ENCODE measurements around the gene LORICRIN. TPM values are rescaled to one million over a fixed set of nuclear protein-coding genes. Genes with fewer than 3 reads are reported as not detected.

Gene LORICRIN
- total and polyA plus RNA-seq, 8 donors = not detected

DNA sequence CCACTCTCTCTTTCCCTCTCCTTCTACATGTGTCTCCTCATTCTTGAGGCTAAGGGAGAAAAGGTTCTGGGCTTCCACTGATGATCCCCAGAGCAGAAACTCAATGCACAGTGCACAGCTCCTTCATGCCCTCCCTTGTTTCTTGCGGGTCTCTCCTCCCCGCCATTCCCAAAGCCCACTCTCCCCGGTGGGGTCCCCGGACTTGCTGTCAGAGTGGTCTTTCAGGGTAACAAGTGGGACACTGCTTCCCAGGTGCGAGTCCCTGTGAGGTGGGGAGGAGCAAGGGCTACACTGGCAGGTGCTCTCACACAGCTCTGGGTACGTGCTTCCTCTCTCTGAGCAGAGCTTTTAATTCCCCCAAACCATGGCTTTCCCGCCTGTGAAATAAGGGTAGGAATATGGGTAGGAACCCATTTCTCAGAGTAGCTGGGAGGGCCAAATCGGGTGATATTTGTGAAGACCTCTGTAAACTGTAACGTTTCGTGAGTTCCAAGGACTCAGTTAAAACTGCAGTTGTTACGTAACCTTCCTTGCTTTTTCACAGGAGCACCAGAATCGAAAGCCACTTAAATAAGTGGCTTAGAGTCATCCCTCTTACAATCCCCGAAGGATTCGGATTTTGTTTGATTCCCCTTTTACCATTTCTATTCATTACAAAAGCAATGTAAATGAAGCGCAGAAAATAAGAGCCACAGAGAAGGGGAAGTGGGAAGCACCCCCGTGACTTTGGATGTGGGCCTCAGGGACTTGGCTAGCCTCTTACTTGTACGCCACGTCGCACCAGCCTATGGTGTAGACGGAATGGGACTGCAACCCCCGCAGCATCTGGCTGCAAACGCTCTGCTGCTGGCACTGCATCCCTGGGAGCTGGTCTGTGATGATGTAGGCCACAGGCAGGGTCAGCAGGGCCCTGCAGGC is 47.1 kb downstream of the LORICRIN start:
- TF ChIP-seq, protein P1, sequence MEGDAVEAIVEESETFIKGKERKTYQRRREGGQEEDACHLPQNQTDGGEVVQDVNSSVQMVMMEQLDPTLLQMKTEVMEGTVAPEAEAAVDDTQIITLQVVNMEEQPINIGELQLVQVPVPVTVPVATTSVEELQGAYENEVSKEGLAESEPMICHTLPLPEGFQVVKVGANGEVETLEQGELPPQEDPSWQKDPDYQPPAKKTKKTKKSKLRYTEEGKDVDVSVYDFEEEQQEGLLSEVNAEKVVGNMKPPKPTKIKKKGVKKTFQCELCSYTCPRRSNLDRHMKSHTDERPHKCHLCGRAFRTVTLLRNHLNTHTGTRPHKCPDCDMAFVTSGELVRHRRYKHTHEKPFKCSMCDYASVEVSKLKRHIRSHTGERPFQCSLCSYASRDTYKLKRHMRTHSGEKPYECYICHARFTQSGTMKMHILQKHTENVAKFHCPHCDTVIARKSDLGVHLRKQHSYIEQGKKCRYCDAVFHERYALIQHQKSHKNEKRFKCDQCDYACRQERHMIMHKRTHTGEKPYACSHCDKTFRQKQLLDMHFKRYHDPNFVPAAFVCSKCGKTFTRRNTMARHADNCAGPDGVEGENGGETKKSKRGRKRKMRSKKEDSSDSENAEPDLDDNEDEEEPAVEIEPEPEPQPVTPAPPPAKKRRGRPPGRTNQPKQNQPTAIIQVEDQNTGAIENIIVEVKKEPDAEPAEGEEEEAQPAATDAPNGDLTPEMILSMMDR (IDR thresholded peaks at IDR 0.05) = no peak
- no peak overlapping the region for H3K27ac ChIP-seq
- H3K4me3 ChIP-seq = no peak overlapping the region
- H3K27me3 ChIP-seq = peaks cover 0 to 18% of the 10 kb centered on the region in 2 donors
- ATAC-seq = no peak
- H3K9me3 ChIP-seq = no peaks in the 10 kb centered on the region
- no peaks in the 10 kb centered on the region for H3K36me3 ChIP-seq
- no peak for DNase-seq
- intact Hi-C loops (cut with DNase I) = no loop called here
- H3K4me1 ChIP-seq = no peaks in the 10 kb centered on the region

DNA sequence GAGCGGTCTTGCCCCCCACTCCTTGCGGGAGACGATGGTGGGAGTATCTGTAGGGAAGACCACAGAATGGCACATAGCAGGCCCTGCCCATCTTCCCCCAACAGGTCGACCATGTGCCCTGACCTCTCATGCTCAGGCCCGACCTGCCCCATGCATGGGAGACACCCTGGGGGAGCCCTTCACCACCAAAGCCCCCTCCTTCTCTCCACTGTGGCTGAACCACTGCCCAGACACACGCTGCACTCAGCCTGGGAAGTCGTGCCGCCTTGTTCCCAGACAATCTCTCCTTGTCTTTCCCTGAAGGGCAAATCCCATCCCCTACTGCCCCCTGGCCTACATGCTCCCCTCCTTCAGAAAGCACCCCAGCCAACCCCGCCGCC is 47.7 kb downstream of the LORICRIN start:
- DNase-seq (no peak), ATAC-seq (no peak)
- no peak overlapping the region for H3K27ac ChIP-seq
- H3K36me3 ChIP-seq = no peaks in the 10 kb centered on the region
- intact Hi-C loops (cut with DNase I) = no loop called here
- H3K4me1 ChIP-seq = no peaks in the 10 kb centered on the region
- H3K4me3 ChIP-seq = no peak overlapping the region
- TF ChIP-seq, protein P1 (IDR thresholded peaks at IDR 0.05) = no peak
- peaks cover 0 to 18% of the 10 kb centered on the region in 2 donors for H3K27me3 ChIP-seq
- H3K9me3 ChIP-seq = no peaks in the 10 kb centered on the region

DNA sequence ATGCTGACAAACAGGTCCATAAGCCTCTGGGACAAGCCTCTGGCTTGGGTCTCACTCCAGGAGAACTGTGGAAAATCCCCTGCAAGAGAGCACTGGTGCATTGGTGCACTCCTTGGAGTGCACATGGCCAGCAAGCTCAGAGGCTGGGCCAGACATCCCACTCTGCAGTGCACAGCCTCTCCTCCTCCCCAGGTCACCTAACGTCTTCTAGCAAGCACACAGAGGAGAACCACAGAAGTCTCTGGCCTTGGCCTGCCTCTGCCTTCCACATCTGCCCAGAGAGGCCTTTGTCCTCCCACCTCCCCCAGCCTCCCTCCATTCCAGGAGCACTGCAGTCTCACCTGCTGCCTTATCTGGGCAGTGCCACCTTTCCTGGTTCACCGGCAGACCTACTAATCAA is 49.1 kb downstream of the LORICRIN start:
- no peak overlapping the region for H3K4me3 ChIP-seq
- ATAC-seq = no peak
- no peaks in the 10 kb centered on the region for H3K36me3 ChIP-seq
- TF ChIP-seq, protein P1 (IDR thresholded peaks at IDR 0.05) = no peak
- DNase-seq = no peak
- intact Hi-C loops (cut with DNase I) = no loop called here
- no peaks in the 10 kb centered on the region for H3K9me3 ChIP-seq
- no peaks in the 10 kb centered on the region for H3K4me1 ChIP-seq
- peaks cover 0 to 18% of the 10 kb centered on the region in 2 donors for H3K27me3 ChIP-seq
- no peak overlapping the region for H3K27ac ChIP-seq

DNA sequence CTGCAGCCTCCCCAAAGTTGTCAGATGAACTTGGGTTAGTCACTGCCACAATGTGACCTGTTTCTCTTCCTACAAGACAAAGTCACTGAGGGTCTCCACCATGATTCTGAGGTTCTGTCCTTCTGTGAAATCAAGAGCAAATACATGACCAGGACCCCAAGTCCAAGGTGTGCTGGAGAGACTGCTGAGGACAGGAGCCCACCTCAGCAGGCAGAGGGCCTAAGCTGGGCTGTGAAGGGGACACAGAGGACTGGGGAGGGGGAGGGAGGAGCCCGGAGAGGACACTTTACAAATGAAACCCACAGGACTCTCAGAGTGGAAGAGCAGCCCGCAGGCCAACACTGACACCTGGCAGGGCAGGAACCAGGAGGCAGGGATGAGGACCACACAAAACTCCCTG is 50.0 kb downstream of the LORICRIN start:
- intact Hi-C loops (cut with DNase I) = no loop called here
- no peak for ATAC-seq
- H3K9me3 ChIP-seq = no peaks in the 10 kb centered on the region
- H3K27ac ChIP-seq = no peak overlapping the region
- no peaks in the 10 kb centered on the region for H3K4me1 ChIP-seq
- H3K27me3 ChIP-seq = peaks cover 0 to 18% of the 10 kb centered on the region in 2 donors
- TF ChIP-seq, protein P1 (IDR thresholded peaks at IDR 0.05) = no peak
- no peaks in the 10 kb centered on the region for H3K36me3 ChIP-seq
- no peak for DNase-seq
- H3K4me3 ChIP-seq = no peak overlapping the region

DNA sequence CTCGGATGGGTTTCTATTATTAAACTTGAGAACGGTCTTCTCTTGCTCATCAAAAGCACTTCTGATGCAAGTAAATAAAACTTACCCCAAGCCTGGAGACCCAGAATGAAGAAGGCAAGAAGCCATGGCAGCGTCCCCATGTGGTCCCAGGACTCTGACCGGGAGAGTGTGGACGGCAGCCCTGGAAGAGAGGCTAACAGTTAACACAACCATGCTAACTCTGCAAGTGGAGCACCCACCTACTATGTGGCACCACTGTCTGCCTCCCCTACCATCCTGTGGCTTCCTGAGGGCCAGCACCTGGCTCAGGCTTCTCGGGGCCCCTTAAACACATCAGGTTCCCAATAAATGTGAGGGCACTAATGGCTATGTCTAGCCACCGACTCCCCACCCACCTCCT is 51.0 kb downstream of the LORICRIN start:
- ATAC-seq (no peak), DNase-seq (no peak)
- Histone ChIP-seq H3K27me3 (peaks cover 0 to 18% of the 10 kb centered on the region in 2 donors), H3K4me3 (no peak overlapping the region), H3K4me1 (no peaks in the 10 kb centered on the region), H3K9me3 (no peaks in the 10 kb centered on the region), H3K36me3 (no peaks in the 10 kb centered on the region), H3K27ac (no peak overlapping the region)
- TF ChIP-seq, protein P1 (IDR thresholded peaks at IDR 0.05) = no peak
- intact Hi-C loops (cut with DNase I) = no loop called here

Other genes starting within 250 kb of the LORICRIN start
- gene SPRR1B, start 228.5 kb upstream of the LORICRIN start, total RNA-seq = under 1 TPM in 1 of 2 donors, not detected in 1; 0.73 TPM
- gene SPRR1B, start 228.5 kb upstream of the LORICRIN start, polyA plus RNA-seq (ENCODE audit: insufficient read length in 6 of 6) = under 1 TPM in 1 of 6 donors, not detected in 5; 0.24 TPM
- not detected for gene SPRR2D, start 218.6 kb upstream of the LORICRIN start, total RNA-seq
- gene SPRR2D, start 218.6 kb upstream of the LORICRIN start, polyA plus RNA-seq (ENCODE audit: insufficient read length in 6 of 6) = not detected
- gene SPRR2A, start 202.2 kb upstream of the LORICRIN start, total RNA-seq = not detected
- gene SPRR2A, start 202.2 kb upstream of the LORICRIN start, polyA plus RNA-seq (ENCODE audit: insufficient read length in 6 of 6) = not detected
- gene SPRR2B, start 188.1 kb upstream of the LORICRIN start, total RNA-seq = not detected
- gene SPRR2B, start 188.1 kb upstream of the LORICRIN start, polyA plus RNA-seq (ENCODE audit: insufficient read length in 6 of 6) = not detected
- gene SPRR2E, start 165.2 kb upstream of the LORICRIN start, total RNA-seq = not detected
- not detected for gene SPRR2E, start 165.2 kb upstream of the LORICRIN start, polyA plus RNA-seq (ENCODE audit: insufficient read length in 6 of 6)
- gene SPRR2F, start 146.2 kb upstream of the LORICRIN start, total RNA-seq = not detected
- gene SPRR2F, start 146.2 kb upstream of the LORICRIN start, polyA plus RNA-seq (ENCODE audit: insufficient read length in 6 of 6) = under 1 TPM in 1 of 6 donors, not detected in 5; 0.63 TPM
- gene SPRR2G, start 108.8 kb upstream of the LORICRIN start, total RNA-seq = not detected
- not detected for gene SPRR2G, start 108.8 kb upstream of the LORICRIN start, polyA plus RNA-seq (ENCODE audit: insufficient read length in 6 of 6)
- gene LELP1, start 56.3 kb upstream of the LORICRIN start, total RNA-seq = not detected
- not detected for gene LELP1, start 56.3 kb upstream of the LORICRIN start, polyA plus RNA-seq (ENCODE audit: insufficient read length in 6 of 6)
- not detected for gene PRR9, start 42.1 kb upstream of the LORICRIN start, total RNA-seq
- not detected for gene PRR9, start 42.1 kb upstream of the LORICRIN start, polyA plus RNA-seq (ENCODE audit: insufficient read length in 6 of 6)
- not detected for gene PGLYRP3, start 53.3 kb downstream of the LORICRIN start, total RNA-seq
- gene PGLYRP3, start 53.3 kb downstream of the LORICRIN start, polyA plus RNA-seq (ENCODE audit: insufficient read length in 6 of 6) = not detected
- not detected for gene PGLYRP4, start 89.2 kb downstream of the LORICRIN start, total RNA-seq
- gene PGLYRP4, start 89.2 kb downstream of the LORICRIN start, polyA plus RNA-seq (ENCODE audit: insufficient read length in 6 of 6) = not detected
- 1,000 to 10,000 TPM in 1 of 2 donors, 100 to 1,000 TPM in 1; 193 to 1,552 TPM for gene S100A9, start 98.2 kb downstream of the LORICRIN start, total RNA-seq
- 10 to 100 TPM; 17.0 to 45.0 (median 28.3) TPM for gene S100A9, start 98.2 kb downstream of the LORICRIN start, polyA plus RNA-seq (ENCODE audit: insufficient read length in 6 of 6)
- gene S100A12, start 115.9 kb downstream of the LORICRIN start, total RNA-seq = 100 to 1,000 TPM in 1 of 2 donors, 10 to 100 TPM in 1; 12.1 to 178 TPM
- gene S100A12, start 115.9 kb downstream of the LORICRIN start, polyA plus RNA-seq (ENCODE audit: insufficient read length in 6 of 6) = 1 to 10 TPM; 1.1 to 6.9 (median 3.2) TPM
- 1,000 to 10,000 TPM in 1 of 2 donors, 10 to 100 TPM in 1; 97.7 to 1,365 TPM for gene S100A8, start 131.4 kb downstream of the LORICRIN start, total RNA-seq
- gene S100A8, start 131.4 kb downstream of the LORICRIN start, polyA plus RNA-seq (ENCODE audit: insufficient read length in 6 of 6) = 10 to 100 TPM; 10.2 to 33.2 (median 19.9) TPM
- not detected for gene S100A7A, start 156.8 kb downstream of the LORICRIN start, total RNA-seq
- not detected for gene S100A7A, start 156.8 kb downstream of the LORICRIN start, polyA plus RNA-seq (ENCODE audit: insufficient read length in 6 of 6)
- gene S100A7, start 201.0 kb downstream of the LORICRIN start, total RNA-seq = not detected
- not detected for gene S100A7, start 201.0 kb downstream of the LORICRIN start, polyA plus RNA-seq (ENCODE audit: insufficient read length in 6 of 6)

All from left lung (tissue), 10 donors.